Tibial nerve (tissue), 4 donors: ENCODE measurements around the gene KRTAP10-1. TPM values are rescaled to one million over a fixed set of nuclear protein-coding genes. Genes with fewer than 3 reads are reported as not detected.

ENCODE experiments used
- DNase-seq, 2 donors: peaks; one replicate each; pipeline ENCODE4 v3.0.0-alpha.2; 2019; ENCODE audit warnings: low spot score in 2 of 2
- H3K27ac ChIP-seq, 4 donors: fragments of 200-600 bp; sonication (generic) in 3 of 4; one replicate each; pipeline ENCODE4 v1.5.1; 2017 to 2019; ENCODE audit warnings: mild to moderate bottlenecking in 1 of 4
- H3K27me3 ChIP-seq, 2 donors: fragments of 200-600 bp; sonication (generic) in 1 of 2; one replicate each; pipeline versions ENCODE4 v1.5.1 to v1.6.0; 2017 to 2019
- H3K36me3 ChIP-seq, 3 donors: fragments of 200-600 bp; sonication (generic); one replicate each; pipeline ENCODE4 v1.5.1; 2018 to 2019
- H3K4me1 ChIP-seq, 4 donors: fragments of 200-600 bp; sonication (generic) in 3 of 4; one replicate each; pipeline ENCODE4 v1.5.1; 2017 to 2019
- H3K4me3 ChIP-seq, 4 donors: fragments of 200-600 bp; sonication (generic) in 3 of 4; one replicate each; pipeline ENCODE4 v1.5.1; 2017 to 2019; ENCODE audit warnings: mild to moderate bottlenecking in 1 of 4, moderate library complexity in 1 of 4
- H3K9me3 ChIP-seq, 4 donors: fragments of 200-600 bp; sonication (generic) in 3 of 4; one replicate each; pipeline ENCODE4 v1.5.1; 2017 to 2019
- CTCF ChIP-seq, 5 experiments: fragments of 200-600 bp in 3 of 5; fragments of 450-650 bp in 2 of 5; sonication (generic) in 3 of 5; IDR thresholded peaks; one replicate each; pipeline ENCODE4 v1.5.1; 2016 to 2019; ENCODE audit warnings: antibody characterized with exemption in 5 of 5, mild to moderate bottlenecking in 3 of 5, moderate library complexity in 2 of 5
- EP300 ChIP-seq, 2 donors: sonication (generic); formaldehyde crosslinking; IDR thresholded peaks; one replicate each; pipeline ENCODE4 v1.6.1; 2017; ENCODE audit warnings: antibody characterized with exemption in 2 of 2, mild to moderate bottlenecking in 1 of 2
- POLR2A ChIP-seq, 2 donors: fragments of 450-650 bp; IDR thresholded peaks; one replicate each; pipeline ENCODE4 v1.6.1; 2017; ENCODE audit warnings: antibody characterized with exemption in 2 of 2, mild to moderate bottlenecking in 2 of 2, moderate library complexity in 2 of 2
- WGBS, 2 donors: methylation state at CpG; one replicate each; pipeline ENCODE4 v1.1.5; 2018; 5-methylcytosine and 5-hydroxymethylcytosine counted together
- total RNA-seq, 4 donors: library from RNA; depleted of rRNA; stranded (reverse); fragments of >200 nt; gene quantifications; one replicate each; pipeline ENCODE4 v1.1.0, GENCODE V29; 2016

KRTAP10-1 gene
- total RNA-seq, 4 donors from 2014 or later = not detected

DNA sequence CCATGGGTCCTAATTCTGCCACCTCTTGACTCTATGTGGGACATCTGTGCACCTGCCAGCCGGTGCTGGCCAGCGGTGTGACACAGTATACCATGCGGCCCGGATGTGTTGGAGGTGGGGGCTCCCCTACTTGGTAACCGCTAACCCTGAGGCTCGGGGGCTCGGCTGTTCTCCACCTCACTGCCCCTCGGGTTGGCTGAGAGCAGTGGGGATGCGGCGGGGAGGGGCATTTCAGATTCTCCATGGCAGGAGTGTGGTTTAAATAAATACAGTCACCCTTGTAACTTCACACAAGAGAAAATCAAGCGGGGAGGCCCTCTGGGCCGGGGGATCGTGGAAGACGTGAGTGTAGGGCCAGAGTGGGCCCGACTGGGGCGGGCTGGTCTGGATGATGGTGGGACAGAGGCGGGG lies 11.0 kb downstream of the KRTAP10-1 start:
- no peaks in the 10 kb centered on the region for H3K36me3 ChIP-seq
- DNase-seq = no peak
- H3K9me3 ChIP-seq = no peaks in the 10 kb centered on the region
- no peaks in the 10 kb centered on the region for H3K27me3 ChIP-seq
- whole genome bisulfite sequencing, 2 donors = 91 to 94% methylated on average over 17 of the region's 17 CpGs
- TF ChIP-seq POLR2A (IDR thresholded peaks at IDR 0.05) = no peak
- no peak for TF ChIP-seq EP300 (IDR thresholded peaks at IDR 0.05)
- no peak for TF ChIP-seq CTCF (IDR thresholded peaks at IDR 0.05)
- no peak overlapping the region for H3K27ac ChIP-seq
- H3K4me1 ChIP-seq = no peaks in the 10 kb centered on the region
- H3K4me3 ChIP-seq = no peak overlapping the region

- TF ChIP-seq POLR2A (IDR thresholded peaks at IDR 0.05) (no peak), CTCF (IDR thresholded peaks at IDR 0.05) (no peak), EP300 (IDR thresholded peaks at IDR 0.05) (no peak)
- Histone ChIP-seq H3K36me3 (no peaks in the 10 kb centered on the region), H3K9me3 (no peaks in the 10 kb centered on the region), H3K27ac (no peak overlapping the region), H3K27me3 (no peaks in the 10 kb centered on the region), H3K4me1 (no peaks in the 10 kb centered on the region), H3K4me3 (no peak overlapping the region)
- DNase-seq = no peak
- 81 to 89% methylated on average over 9 to 10 of the region's 10 CpGs for WGBS, 2 donors
Observed at GRCh38 chr21:44528634-44528995, 11.4 kb downstream of the KRTAP10-1 start.

DNA sequence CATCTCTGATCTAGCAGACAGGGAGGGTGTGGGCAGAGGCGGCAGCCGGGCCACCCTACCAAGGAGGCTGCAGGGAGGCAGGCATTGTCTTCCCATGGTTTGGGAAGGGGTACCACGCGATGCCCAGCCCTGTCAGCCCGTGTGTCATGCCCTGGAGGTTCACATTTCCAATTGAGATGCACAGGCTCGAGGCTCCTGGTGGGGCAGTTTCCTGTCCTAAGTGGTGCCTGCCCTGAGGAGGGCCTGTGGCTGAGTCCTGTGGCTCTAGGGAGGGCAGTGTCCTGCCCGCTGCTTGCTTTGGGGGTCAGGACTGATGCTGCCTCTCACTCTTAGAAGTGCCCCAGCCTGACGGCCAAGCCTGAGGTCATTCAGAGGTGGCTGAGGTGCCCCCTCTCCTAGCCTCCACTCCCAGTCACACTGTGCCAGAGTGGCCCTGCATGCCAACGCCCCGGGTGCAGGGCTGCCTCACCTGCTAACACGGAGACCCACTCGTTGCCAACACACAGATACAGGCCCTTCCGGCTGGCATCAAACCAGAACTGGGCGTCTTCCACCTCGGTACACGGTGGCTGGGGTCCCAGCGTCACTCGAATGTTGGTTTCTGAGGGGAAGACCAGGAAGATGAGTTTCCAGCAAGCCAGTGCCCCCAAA lies 11.9 kb downstream of the KRTAP10-1 start:
- Histone ChIP-seq H3K4me1 (no peaks in the 10 kb centered on the region), H3K27me3 (no peaks in the 10 kb centered on the region), H3K4me3 (no peak overlapping the region), H3K36me3 (no peaks in the 10 kb centered on the region), H3K27ac (no peak overlapping the region), H3K9me3 (no peaks in the 10 kb centered on the region)
- TF ChIP-seq CTCF (IDR thresholded peaks at IDR 0.05) = no peak
- no peak for TF ChIP-seq EP300 (IDR thresholded peaks at IDR 0.05)
- no peak for TF ChIP-seq POLR2A (IDR thresholded peaks at IDR 0.05)
- DNase-seq = no peak
- 76 to 88% methylated on average over 6 to 17 of the region's 18 CpGs for WGBS, 2 donors

- H3K27ac ChIP-seq = no peak overlapping the region
- DNase-seq = no peak
- TF ChIP-seq EP300 (IDR thresholded peaks at IDR 0.05) = no peak
- no peak for TF ChIP-seq CTCF (IDR thresholded peaks at IDR 0.05)
- no peak for TF ChIP-seq POLR2A (IDR thresholded peaks at IDR 0.05)
- 84 to 87% methylated on average over 37 of the region's 37 CpGs for WGBS, 2 donors
- H3K27me3 ChIP-seq = no peaks in the 10 kb centered on the region
- no peaks in the 10 kb centered on the region for H3K9me3 ChIP-seq
- H3K4me3 ChIP-seq = no peak overlapping the region
- H3K4me1 ChIP-seq = no peaks in the 10 kb centered on the region
- H3K36me3 ChIP-seq = no peaks in the 10 kb centered on the region
Observed at GRCh38 chr21:44527156-44527982, 12.6 kb downstream of the KRTAP10-1 start.
